Esophagus squamous epithelium (tissue), 4 donors: ENCODE data around the gene NOL9.

Source experiments
- POLR2A ChIP-seq, 4 donors: fragments of 450-650 bp; IDR thresholded peaks; one replicate each; pipeline ENCODE4 v1.6.1; 2017; ENCODE audit warnings: antibody characterized with exemption in 4 of 4, mild to moderate bottlenecking in 4 of 4, moderate library complexity in 3 of 4
- TF ChIP-seq, protein P1 (sequence below), 6 experiments: fragments of 450-650 bp in 4 of 6; fragments of 200-600 bp in 2 of 6; sonication (generic) in 2 of 6; IDR thresholded peaks; one replicate each; pipeline ENCODE4 v1.5.1; 2016 to 2019; ENCODE audit warnings: antibody characterized with exemption in 6 of 6, mild to moderate bottlenecking in 4 of 6, moderate library complexity in 4 of 6

DNA sequence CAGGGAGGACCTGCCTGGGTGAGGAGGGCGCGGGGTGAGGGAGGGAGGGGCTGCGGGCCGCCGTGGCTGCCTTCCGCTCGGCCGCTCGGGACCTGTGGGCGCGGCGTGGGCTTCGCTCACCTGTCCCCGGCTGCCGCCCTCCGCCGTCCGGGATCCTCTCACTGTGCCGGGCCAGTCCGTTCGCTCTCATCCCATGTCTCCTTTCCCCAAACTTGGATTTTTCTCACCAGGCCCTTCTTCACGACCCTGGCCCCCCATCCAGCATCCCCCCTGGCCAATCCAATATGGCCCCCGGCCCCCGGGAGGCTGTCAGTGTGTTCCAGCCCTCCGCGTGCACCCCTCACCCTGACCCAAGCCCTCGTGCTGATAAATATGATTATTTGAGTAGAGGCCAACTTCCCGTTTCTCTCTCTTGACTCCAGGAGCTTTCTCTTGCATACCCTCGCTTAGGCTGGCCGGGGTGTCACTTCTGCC is 25.8 kb upstream of the NOL9 start:
- TF ChIP-seq, protein P1, sequence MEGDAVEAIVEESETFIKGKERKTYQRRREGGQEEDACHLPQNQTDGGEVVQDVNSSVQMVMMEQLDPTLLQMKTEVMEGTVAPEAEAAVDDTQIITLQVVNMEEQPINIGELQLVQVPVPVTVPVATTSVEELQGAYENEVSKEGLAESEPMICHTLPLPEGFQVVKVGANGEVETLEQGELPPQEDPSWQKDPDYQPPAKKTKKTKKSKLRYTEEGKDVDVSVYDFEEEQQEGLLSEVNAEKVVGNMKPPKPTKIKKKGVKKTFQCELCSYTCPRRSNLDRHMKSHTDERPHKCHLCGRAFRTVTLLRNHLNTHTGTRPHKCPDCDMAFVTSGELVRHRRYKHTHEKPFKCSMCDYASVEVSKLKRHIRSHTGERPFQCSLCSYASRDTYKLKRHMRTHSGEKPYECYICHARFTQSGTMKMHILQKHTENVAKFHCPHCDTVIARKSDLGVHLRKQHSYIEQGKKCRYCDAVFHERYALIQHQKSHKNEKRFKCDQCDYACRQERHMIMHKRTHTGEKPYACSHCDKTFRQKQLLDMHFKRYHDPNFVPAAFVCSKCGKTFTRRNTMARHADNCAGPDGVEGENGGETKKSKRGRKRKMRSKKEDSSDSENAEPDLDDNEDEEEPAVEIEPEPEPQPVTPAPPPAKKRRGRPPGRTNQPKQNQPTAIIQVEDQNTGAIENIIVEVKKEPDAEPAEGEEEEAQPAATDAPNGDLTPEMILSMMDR (IDR thresholded peaks at IDR 0.05) = no peak
- no peak for TF ChIP-seq POLR2A (IDR thresholded peaks at IDR 0.05)
